Fibroblast of gingiva (primary cell): ENCODE measurements around the gene ZNF25.
"Not testable (repeated sequence)": the region's sequence is repeated elsewhere in the genome, so short reads cannot be mapped to it uniquely, and the experiment has no call there.

Experiments used
- DNase-seq: peaks from one replicate; pipeline ENCODE4 v3.0.0-alpha.2; 2011; ENCODE audit warnings: low read depth

Gene ZNF25

GRCh38 chr10:37947526-37947925 is 28.9 kb downstream of the ZNF25 start:
- DNase-seq = no peak

GRCh38 chr10:37937864-37938263 is 38.6 kb downstream of the ZNF25 start:
- no peak for DNase-seq

- DNase-seq = no peak
Measured at GRCh38 chr10:37934791-37935190, 41.7 kb downstream of the ZNF25 start.

GRCh38 chr10:37930423-37930822 is 46.0 kb downstream of the ZNF25 start:
- no peak for DNase-seq

GRCh38 chr10:37908165-37908564 is 68.3 kb downstream of the ZNF25 start:
- not testable (repeated sequence) for DNase-seq

GRCh38 chr10:37906382-37906781 is 70.1 kb downstream of the ZNF25 start:
- DNase-seq = no peak
